ENCODE results near the gene RNGTT.

Gene RNGTT

GRCh38 chr6:88577461-88577860 is 386.0 kb downstream of the RNGTT start:
- no peak for DNase-seq (ENCODE audit: low read depth)
- TF ChIP-seq CTCF (IDR thresholded peaks at IDR 0.05; ENCODE audit: low read length, missing control alignments) = no peak
- H3K4me3 ChIP-seq (replicated peaks; ENCODE audit: low read depth, low read length) = no peak overlapping the region

GRCh38 chr6:88575536-88575935 is 387.9 kb downstream of the RNGTT start:
- DNase-seq (ENCODE audit: low read depth) = no peak
- H3K4me3 ChIP-seq (replicated peaks; ENCODE audit: low read depth, low read length) = no peak overlapping the region
- TF ChIP-seq CTCF (IDR thresholded peaks at IDR 0.05; ENCODE audit: low read length, missing control alignments) = no peak

GRCh38 chr6:88574651-88575050 is 388.8 kb downstream of the RNGTT start:
- H3K4me3 ChIP-seq (replicated peaks; ENCODE audit: low read depth, low read length) = no peak overlapping the region
- TF ChIP-seq CTCF (IDR thresholded peaks at IDR 0.05; ENCODE audit: low read length, missing control alignments) = no peak
- no peak for DNase-seq (ENCODE audit: low read depth)

GRCh38 chr6:88574031-88574430 is 389.4 kb downstream of the RNGTT start:
- no peak overlapping the region for H3K4me3 ChIP-seq (replicated peaks; ENCODE audit: low read depth, low read length)
- DNase-seq (ENCODE audit: low read depth) = no peak
- no peak for TF ChIP-seq CTCF (IDR thresholded peaks at IDR 0.05; ENCODE audit: low read length, missing control alignments)

GRCh38 chr6:88573561-88573960 is 389.9 kb downstream of the RNGTT start:
- no peak overlapping the region for H3K4me3 ChIP-seq (replicated peaks; ENCODE audit: low read depth, low read length)
- no peak for DNase-seq (ENCODE audit: low read depth)
- TF ChIP-seq CTCF (IDR thresholded peaks at IDR 0.05; ENCODE audit: low read length, missing control alignments) = no peak

- H3K4me3 ChIP-seq (replicated peaks; ENCODE audit: low read depth, low read length) = no peak overlapping the region
- DNase-seq (ENCODE audit: low read depth) = no peak
- no peak for TF ChIP-seq CTCF (IDR thresholded peaks at IDR 0.05; ENCODE audit: low read length, missing control alignments)
Measured at GRCh38 chr6:88572449-88573139, 390.8 kb downstream of the RNGTT start.

- DNase-seq (ENCODE audit: low read depth) = no peak
- H3K4me3 ChIP-seq (replicated peaks; ENCODE audit: low read depth, low read length) = no peak overlapping the region
- no peak for TF ChIP-seq CTCF (IDR thresholded peaks at IDR 0.05; ENCODE audit: low read length, missing control alignments)
Measured at GRCh38 chr6:88569959-88570358, 393.5 kb downstream of the RNGTT start.

Measured in fibroblast of pulmonary artery (primary cell).